SIG-M5 treated with dmso at 0.1 percent for 504 hours (cell line): ENCODE data around the gene MRFAP1.
"Not testable (repeated sequence)": the region's sequence is repeated elsewhere in the genome, so short reads cannot be mapped to it uniquely, and the experiment has no call there.

Source experiments
- DNase-seq: peaks from one replicate; lab custom pipeline; 2025; ENCODE audit not compliant: unreplicated experiment; lab: John Stamatoyannopoulos, UW

The MRFAP1 gene

DNA sequence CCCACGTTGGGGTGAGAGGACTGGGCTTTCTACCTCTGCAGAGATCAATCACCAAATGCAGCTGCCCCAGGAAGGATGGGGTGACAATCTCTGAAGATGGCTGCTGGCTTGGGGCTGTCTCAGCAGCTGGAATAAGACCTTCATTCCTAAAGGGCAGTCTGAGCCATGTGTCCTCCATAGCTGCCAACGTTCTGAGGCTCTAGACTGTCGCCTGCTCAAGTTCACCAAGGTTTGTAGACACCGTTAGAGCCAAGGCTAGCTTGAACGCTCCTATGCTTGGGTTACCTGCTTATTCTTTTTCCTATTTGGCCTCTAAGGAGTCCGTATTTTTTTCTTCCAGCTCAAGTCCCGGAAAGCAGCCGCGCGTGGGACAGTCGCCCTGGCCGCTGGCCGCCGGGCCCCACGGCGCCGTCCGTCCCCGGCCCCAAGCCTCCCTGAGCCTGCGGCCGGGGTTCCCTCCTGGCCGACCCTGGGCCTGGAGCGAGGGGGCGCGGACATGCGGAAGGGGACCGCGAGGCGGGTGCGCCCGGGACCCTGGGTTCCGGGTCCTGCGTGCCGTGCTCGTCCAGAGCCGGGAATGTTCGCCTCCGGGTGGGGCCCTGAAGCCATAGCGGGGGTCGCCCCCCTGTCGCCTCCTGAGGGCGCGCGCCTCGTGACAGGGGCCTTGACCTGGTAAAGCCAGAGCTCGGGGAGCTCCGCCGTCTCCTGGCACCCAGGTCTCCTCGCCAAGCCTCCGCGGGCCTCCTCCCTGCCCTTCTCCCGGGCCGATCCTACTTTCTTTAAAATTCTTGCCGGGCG is 23.3 kb downstream of the MRFAP1 start:
- no peak for DNase-seq

- DNase-seq = no peak
These were observed 24.8 kb downstream of the MRFAP1 start for GRCh38 chr4:6665320-6665654.

GRCh38 chr4:6668391-6668790 is 27.9 kb downstream of the MRFAP1 start:
- DNase-seq = no peak

GRCh38 chr4:6671648-6672047 is 31.2 kb downstream of the MRFAP1 start:
- DNase-seq = no peak

GRCh38 chr4:6672131-6672530 is 31.6 kb downstream of the MRFAP1 start:
- DNase-seq = no peak

GRCh38 chr4:6672541-6673190 is 32.2 kb downstream of the MRFAP1 start:
- DNase-seq = not testable (repeated sequence)

GRCh38 chr4:6673191-6673659 is 32.7 kb downstream of the MRFAP1 start:
- DNase-seq = not testable (repeated sequence)

DNA sequence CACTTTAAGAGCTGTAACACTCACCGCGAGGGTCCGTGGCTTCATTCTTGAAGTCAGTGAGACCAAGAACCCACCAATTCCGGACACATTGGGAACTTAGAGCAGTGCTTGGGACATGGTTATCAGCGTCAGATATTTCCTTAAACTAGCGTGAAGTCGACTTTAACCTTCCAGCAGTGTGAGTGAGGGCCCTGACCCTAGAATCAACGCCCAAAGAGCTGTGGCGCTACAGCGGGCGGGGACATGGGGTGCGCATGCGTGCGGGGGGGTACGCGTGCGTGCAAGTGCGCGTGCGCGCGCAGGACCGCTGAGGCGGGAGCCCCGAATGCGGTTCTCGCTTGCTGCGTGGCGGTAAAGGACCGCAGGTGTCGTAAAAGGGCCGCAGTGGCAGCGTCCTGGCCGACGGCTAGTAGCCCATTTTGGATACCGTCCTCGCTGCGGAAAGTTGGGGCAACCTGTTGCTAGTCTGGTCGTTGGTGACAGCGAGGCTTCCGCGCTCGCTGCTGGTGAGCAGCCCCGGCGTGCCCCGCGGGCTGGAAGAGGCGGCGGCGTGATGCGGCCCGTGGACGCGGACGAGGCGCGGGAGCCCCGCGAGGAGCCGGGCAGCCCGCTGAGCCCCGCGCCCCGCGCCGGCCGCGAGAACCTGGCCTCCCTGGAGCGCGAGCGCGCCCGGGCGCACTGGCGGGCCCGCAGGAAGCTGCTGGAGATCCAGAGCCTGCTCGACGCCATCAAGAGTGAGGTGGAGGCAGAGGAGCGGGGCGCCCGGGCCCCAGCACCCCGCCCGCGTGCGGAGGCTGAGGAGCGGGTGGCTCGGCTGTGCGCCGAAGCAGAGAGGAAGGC is 33.4 kb downstream of the MRFAP1 start:
- peak; percentile 79 for DNase-seq

DNA sequence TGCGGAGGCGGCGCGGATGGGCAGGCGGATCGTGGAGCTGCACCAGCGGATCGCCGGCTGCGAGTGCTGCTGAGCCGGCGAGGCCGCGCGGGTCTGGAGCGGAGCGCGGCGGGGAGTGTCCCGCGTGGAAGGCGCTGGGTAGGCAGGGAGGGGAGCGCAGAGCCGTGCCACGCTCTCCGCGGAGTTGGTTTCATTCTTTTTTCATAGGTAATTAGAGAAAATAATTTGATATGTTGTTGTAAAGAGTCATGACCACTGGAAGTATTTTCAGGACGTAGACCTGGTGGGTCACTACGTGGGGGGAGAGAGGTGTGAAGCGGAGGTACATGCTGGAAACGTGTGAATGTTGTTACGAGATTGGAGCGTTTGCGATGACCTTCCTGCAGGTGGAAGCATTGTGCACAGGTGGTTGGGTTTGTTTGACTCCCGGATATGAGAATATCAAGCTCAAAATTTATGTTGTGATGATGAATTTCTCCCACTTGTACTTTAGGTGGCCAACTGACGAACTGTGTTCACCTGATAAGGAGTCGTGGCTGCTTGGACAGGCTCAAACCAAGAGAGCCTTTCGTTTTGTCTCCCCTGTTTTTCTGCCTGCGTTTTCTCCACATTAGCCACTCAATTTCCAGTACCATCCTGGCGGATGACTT is 34.1 kb downstream of the MRFAP1 start:
- DNase-seq = no peak

GRCh38 chr4:6676722-6677558 is 36.5 kb downstream of the MRFAP1 start:
- no peak for DNase-seq

- no peak for DNase-seq
These were observed 40.0 kb downstream of the MRFAP1 start for GRCh38 chr4:6680372-6681034.

DNA sequence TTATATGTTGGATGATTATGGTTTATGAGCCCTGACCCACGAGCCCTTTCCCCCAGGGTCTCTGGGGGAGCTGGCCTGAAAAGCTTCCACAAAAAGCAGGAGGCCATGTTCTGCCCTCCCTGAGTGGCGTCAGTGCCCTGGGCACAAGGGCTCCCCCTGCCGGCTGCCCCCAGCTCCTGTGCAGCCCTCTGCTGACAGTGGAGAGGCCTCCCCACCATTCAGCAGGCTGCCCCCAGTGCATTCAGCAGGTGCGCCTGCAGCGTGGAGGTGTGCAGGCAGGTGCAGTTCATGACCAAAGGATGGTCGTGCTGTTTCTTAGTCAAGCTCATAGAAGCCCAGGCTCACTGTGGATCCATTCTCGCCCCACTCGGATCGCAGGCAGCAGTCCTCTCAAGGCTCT is 40.7 kb downstream of the MRFAP1 start:
- DNase-seq = no peak

DNA sequence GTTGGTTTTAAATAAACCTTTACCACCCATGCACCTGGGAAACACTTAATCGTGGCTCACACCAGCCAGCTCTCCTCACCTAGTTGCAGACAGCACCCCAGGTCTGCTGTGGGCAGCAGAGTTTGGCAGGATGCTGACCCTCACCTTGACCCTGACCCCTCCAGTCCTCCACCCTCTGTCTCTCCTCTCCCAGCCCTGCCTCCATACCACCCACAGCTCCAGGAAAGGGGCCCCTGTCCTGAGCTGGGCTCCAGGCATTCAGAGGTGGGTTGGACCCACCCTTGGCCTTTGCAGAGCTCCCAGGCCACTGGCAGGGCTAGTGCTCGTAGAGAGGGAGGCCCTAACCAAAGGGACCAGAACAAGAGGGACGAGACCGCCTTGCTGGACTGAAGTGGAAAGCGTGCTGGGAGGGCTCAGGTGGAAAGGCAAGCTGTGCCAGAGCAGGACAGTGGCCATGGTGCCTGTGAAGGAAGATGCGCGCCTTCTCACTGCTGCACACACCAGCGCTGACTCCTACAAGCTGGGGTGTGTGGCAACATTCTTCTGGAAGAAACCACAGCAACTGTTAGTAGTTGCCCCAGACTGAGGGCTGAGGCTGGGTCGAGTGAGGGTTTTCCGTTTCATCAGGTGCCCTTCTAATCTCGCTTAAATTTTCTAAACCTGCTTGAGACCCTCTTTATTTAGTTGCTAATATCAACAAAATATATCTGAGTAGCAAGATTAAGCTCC is 42.5 kb downstream of the MRFAP1 start:
- peak; percentile 85 for DNase-seq

DNA sequence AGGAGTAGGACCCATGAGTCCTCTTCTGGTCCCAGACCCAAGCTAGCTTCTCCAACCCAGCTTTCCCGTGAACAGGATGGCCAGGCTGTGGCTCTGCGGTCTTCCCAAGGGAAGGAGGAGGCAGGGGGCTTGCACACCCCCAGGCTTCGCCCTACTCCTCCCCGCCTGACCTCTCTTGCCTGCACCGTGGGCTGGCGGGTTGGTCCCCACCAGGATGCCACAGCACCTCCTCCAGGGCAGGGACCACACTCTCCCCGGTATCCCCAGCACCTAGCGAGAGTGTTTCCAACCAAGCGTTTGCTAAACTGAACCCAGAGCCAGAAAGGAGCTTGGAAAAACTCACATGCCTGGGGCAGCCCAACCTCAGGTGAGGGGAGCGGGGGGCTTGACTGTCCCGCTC is 44.2 kb downstream of the MRFAP1 start:
- no peak for DNase-seq

DNA sequence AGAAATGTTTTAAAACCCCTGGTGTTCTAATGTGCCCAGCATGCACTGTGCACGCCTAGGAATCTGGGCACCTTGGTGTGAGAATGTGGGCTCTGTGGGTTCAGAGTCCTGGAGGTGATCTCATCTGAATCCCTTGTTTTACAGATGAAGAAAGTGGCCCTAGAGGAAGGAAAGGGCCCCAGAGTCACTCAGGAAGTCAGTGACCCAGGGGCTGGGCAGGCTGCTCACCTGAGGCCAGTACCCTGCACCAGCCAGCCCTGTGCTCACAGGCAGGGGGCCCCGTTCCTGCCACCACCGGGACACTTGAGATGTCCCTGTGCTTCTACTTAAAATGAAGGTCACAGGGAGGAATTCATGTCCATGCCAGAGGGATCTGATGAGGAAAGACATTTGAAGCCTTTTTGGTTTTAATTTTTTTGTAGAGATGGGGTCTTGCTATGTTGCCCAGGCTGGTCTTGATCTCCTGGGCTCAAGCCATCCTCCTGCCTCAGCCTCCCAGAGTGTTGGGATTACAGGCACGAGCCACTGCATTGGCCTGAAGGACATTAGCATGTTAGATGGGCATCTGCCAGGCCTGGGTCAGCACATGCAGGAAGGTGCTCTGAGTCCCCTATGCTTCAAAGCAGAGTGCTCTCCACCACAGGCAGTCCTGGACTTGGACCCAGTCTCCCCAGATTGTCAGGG is 45.8 kb downstream of the MRFAP1 start:
- DNase-seq = no peak

GRCh38 chr4:6687947-6688878 is 47.7 kb downstream of the MRFAP1 start:
- peak; percentile 47 for DNase-seq

GRCh38 chr4:6688879-6689505 is 48.5 kb downstream of the MRFAP1 start:
- peak; percentile 95 for DNase-seq
